Nephron progenitor cell (in vitro differentiated cells): ENCODE data around the gene HS2ST1.
"Not testable (repeated sequence)": the region's sequence is repeated elsewhere in the genome, so short reads cannot be mapped to it uniquely, and the experiment has no call there.

Source experiments
- DNase-seq: peaks from one replicate; pipeline ENCODE4 v3.0.0; 2021
- H3K27ac Mint-ChIP-seq: 2 replicates; pipeline ENCODE4 v1.8.0; 2021; ENCODE audit warnings: mild to moderate bottlenecking, moderate library complexity, mixed read lengths
- H3K27me3 Mint-ChIP-seq: 2 replicates; pipeline ENCODE4 v1.8.0; 2021; ENCODE audit warnings: mild to moderate bottlenecking, low read depth, mixed read lengths; ENCODE audit not compliant: poor library complexity
- H3K36me3 Mint-ChIP-seq: 2 replicates; pipeline ENCODE4 v1.8.0; 2021; ENCODE audit warnings: low read depth, mixed read lengths
- H3K4me1 Mint-ChIP-seq: 2 replicates; pipeline ENCODE4 v1.8.0; 2021; ENCODE audit warnings: mixed read lengths
- H3K4me3 Mint-ChIP-seq: 2 replicates; pipeline ENCODE4 v1.8.0; 2021; ENCODE audit warnings: mild to moderate bottlenecking, moderate library complexity, mixed read lengths
- H3K9me3 Mint-ChIP-seq: 2 replicates; pipeline ENCODE4 v1.8.0; 2021; ENCODE audit warnings: mild to moderate bottlenecking, moderate library complexity, mixed read lengths
- TF ChIP-seq, protein P1 (sequence below): fragments of 200-600 bp; sonication (generic); IDR thresholded peaks from 2 replicates; pipeline ENCODE4 v1.5.0; 2021; ENCODE audit warnings: antibody characterized with exemption

HS2ST1 gene

GRCh38 chr1:87023326-87023725, 108.9 kb downstream of the HS2ST1 start:
- peaks cover 5% of the 10 kb centered on the region for H3K36me3 Mint-ChIP-seq
- no peak overlapping the region for H3K4me3 Mint-ChIP-seq
- TF ChIP-seq, protein P1, sequence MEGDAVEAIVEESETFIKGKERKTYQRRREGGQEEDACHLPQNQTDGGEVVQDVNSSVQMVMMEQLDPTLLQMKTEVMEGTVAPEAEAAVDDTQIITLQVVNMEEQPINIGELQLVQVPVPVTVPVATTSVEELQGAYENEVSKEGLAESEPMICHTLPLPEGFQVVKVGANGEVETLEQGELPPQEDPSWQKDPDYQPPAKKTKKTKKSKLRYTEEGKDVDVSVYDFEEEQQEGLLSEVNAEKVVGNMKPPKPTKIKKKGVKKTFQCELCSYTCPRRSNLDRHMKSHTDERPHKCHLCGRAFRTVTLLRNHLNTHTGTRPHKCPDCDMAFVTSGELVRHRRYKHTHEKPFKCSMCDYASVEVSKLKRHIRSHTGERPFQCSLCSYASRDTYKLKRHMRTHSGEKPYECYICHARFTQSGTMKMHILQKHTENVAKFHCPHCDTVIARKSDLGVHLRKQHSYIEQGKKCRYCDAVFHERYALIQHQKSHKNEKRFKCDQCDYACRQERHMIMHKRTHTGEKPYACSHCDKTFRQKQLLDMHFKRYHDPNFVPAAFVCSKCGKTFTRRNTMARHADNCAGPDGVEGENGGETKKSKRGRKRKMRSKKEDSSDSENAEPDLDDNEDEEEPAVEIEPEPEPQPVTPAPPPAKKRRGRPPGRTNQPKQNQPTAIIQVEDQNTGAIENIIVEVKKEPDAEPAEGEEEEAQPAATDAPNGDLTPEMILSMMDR: no peak
- H3K27ac Mint-ChIP-seq: no peak overlapping the region
- H3K27me3 Mint-ChIP-seq: no peaks in the 10 kb centered on the region
- peaks cover 18% of the 10 kb centered on the region for H3K4me1 Mint-ChIP-seq
- H3K9me3 Mint-ChIP-seq: no peaks in the 10 kb centered on the region
- no peak for DNase-seq

- Mint-ChIP-seq H3K27ac (no peak overlapping the region), H3K27me3 (no peaks in the 10 kb centered on the region), H3K4me3 (no peak overlapping the region), H3K4me1 (peaks cover 9% of the 10 kb centered on the region), H3K9me3 (no peaks in the 10 kb centered on the region), H3K36me3 (peaks cover 7% of the 10 kb centered on the region)
- TF ChIP-seq, protein P1: peak; percentile 45
- no peak for DNase-seq
Observed at GRCh38 chr1:87024936-87025540, 110.6 kb downstream of the HS2ST1 start.

DNA sequence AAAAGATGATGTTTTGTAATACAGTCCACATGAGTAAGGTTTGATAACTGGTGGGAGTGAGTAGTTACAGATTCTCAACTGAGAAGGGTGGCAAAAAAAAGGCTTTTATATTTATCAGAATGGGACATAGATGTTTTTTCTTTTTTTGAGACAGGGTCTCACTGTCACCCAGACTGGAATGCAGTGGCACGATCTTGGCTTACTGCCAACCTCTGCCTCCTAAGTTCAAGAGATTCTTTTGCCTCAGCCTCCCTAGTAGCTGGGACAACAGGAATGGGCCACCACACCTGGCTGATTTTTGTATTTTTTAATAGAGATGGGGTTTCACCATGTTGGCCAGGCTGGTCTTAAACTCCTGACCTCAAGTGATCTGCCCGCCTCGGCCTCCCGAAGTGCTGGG, 113.1 kb downstream of the HS2ST1 start:
- not testable (repeated sequence) for H3K4me1 Mint-ChIP-seq, DNase-seq, H3K36me3 Mint-ChIP-seq, H3K27me3 Mint-ChIP-seq, H3K9me3 Mint-ChIP-seq, H3K4me3 Mint-ChIP-seq
- peak overlapping the region; percentile 23 for H3K27ac Mint-ChIP-seq

- no peak overlapping the region for H3K27ac Mint-ChIP-seq
- H3K36me3 Mint-ChIP-seq: peaks cover 7% of the 10 kb centered on the region
- H3K9me3 Mint-ChIP-seq: no peaks in the 10 kb centered on the region
- TF ChIP-seq, protein P1: no peak
- H3K4me1 Mint-ChIP-seq: no peaks in the 10 kb centered on the region
- no peaks in the 10 kb centered on the region for H3K27me3 Mint-ChIP-seq
- no peak overlapping the region for H3K4me3 Mint-ChIP-seq
- DNase-seq: no peak
Observed at GRCh38 chr1:87028576-87028975, 114.1 kb downstream of the HS2ST1 start.

GRCh38 chr1:87030740-87031690, 116.6 kb downstream of the HS2ST1 start:
- Mint-ChIP-seq H3K4me3 (no peak overlapping the region), H3K27ac (no peak overlapping the region), H3K36me3 (peaks cover 7% of the 10 kb centered on the region), H3K9me3 (no peaks in the 10 kb centered on the region), H3K4me1 (no peaks in the 10 kb centered on the region), H3K27me3 (no peaks in the 10 kb centered on the region)
- no peak for DNase-seq
- TF ChIP-seq, protein P1: no peak

GRCh38 chr1:87034351-87034750, 119.9 kb downstream of the HS2ST1 start:
- no peak for DNase-seq
- no peak overlapping the region for H3K4me3 Mint-ChIP-seq
- H3K4me1 Mint-ChIP-seq: no peaks in the 10 kb centered on the region
- TF ChIP-seq, protein P1: no peak
- no peaks in the 10 kb centered on the region for H3K27me3 Mint-ChIP-seq
- H3K27ac Mint-ChIP-seq: no peak overlapping the region
- H3K36me3 Mint-ChIP-seq: no peaks in the 10 kb centered on the region
- H3K9me3 Mint-ChIP-seq: no peaks in the 10 kb centered on the region
